NCI-H1930 (cell line): ENCODE measurements around the gene CDC42BPA.
"Not testable (repeated sequence)": the region's sequence is repeated elsewhere in the genome, so short reads cannot be mapped to it uniquely, and the experiment has no call there.

Experiments
- DNase-seq, 2 experiments: peaks; one replicate each; lab custom pipeline; 2025; lab: John Stamatoyannopoulos, UW

Gene CDC42BPA

GRCh38 chr1:226960944-226961765, 357.1 kb downstream of the CDC42BPA start:
- no peak for DNase-seq

DNA sequence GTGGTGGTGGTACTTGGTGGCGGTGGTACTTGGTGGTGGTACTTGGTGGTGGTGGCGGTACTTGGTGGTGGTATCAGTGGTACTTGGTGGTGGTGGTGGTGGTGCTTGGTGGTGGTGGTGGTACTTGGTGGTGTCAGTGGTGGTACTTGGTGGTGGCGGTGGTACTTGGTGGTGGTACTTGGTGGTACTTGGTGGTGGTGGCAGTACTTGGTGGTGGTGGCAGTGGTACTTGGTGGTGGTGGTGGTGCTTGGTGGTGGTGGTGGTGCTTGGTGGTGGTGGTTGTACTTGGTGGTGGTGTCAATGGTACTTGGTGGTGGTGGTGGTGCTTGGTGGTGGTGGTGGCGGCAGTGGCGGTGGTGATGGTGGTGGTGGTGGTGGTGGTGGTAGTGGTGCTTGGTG, 358.0 kb downstream of the CDC42BPA start:
- no peak for DNase-seq

DNA sequence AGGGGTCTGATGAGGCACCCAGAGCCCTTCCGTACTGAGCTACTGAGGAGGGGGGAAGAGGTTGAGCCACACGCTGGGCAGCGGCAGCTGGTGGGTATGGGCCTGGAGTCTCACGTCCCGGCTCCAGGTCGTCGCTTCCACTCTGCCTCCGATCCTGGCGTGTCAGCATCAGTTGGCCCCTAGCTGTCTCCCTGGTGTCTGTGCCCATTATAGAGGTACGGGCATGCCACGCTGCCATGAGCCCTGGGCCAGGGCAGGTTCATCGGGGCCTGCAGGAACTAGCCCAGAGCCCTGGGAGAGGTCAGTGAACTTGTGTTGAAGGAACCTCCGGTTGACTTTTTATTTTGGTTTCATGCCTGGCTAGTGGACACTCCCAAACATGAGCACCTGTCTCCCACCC, 360.0 kb downstream of the CDC42BPA start:
- DNase-seq: no peak

DNA sequence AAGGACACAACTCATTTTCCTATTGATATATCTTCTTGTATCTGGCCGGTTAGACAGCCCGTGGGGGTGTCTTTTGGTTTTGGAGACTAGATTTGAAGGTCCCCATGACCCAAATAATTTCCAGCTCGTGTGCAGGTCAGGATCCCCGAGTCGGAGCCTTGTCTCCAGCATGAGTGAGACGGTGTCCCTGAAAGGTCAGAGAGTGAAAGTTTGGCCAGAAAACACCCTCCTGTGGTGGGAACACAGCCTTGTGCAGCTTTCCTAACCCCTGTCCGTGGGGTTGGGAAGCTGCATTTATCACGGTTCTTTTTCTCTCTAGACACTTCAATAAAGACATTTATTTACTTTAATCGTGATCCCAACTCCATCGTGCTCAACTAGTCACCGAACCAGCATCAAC, 360.6 kb downstream of the CDC42BPA start:
- DNase-seq: no peak

GRCh38 chr1:226956942-226957713, 361.2 kb downstream of the CDC42BPA start:
- no peak for DNase-seq

GRCh38 chr1:226955857-226956256, 362.4 kb downstream of the CDC42BPA start:
- not testable (repeated sequence) for DNase-seq

DNA sequence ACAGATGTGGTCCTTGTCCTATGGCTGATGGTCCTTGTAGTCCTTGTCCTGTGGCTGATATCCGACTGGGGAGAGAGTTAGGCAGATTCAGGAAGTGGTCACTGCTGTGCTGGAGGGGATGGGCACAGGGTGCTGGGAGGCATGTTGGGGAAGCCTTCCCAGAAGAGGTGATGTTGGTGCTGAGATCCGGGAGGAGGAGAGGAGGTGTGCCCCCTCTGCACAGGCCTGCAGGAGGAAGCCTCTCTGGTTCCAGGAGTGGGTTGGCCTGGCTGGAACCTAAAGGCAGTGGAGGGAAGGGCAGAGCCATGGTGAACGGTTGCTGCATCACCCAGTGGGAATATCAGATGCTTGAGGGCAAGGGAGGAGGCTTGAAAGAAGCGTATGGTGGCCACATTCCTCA, 363.5 kb downstream of the CDC42BPA start:
- DNase-seq: no peak

DNA sequence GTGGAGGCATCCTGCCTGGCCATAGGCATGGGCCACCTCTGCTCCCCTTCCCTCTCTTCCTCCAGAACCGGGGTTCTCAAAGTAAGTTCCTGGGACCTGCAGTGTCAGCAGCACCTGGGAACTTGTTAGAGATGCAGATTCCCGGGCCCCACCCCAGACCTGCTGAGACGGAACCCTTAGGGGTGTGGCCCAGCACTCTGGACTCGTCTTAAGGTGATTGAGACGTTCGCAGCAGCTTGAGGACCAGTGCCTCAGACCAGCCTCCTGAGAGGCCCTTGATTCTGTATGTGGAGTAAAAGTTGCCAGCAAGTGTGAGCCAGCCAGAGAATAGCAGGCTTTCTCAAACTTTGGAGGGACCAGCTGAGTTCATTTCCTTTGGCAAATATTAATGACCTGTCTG, 364.0 kb downstream of the CDC42BPA start:
- DNase-seq: no peak

- DNase-seq: no peak
Measured at GRCh38 chr1:226953175-226953800, 365.0 kb downstream of the CDC42BPA start.

GRCh38 chr1:226952118-226952441, 366.2 kb downstream of the CDC42BPA start:
- no peak for DNase-seq

DNA sequence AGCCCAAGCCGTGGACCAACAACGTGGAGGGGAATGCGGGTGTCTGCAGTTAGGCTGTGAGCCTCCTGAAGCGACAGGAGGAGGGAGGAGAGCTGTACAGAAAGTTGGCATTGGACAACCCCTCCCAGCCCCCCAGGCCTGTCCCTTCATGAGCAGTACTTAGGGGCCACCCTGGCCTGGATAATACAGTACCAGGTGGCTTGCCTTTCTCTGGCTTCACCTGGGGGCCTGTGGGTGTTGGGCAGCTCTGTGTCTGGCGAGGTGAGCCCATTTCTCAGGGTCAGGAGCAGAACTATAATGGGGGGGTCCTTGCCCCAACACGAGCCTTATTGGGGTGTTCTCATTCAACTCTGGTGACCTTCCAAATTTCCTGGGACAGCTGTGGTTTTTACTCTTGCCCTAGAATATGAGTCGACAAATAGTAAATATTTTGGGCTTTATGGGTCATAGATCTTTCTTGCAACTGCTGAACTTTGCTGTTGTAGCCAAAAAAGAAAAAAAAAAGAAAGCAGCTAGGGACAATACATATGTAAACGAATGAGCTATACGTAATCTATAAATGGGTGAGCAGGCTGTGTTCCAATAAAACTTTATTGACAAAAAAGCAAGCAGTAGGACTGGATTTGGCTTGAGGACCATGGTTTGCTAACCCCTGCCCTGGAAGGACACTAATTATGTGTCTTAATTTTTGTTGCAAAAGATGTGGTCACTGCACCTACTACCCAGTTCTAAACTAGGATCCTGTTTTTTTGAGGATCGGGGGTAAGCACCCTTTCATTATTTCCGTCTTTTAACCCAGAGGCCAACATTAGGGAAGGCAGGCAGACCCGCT, 366.8 kb downstream of the CDC42BPA start:
- no peak for DNase-seq

- DNase-seq: no peak
Measured at GRCh38 chr1:226950871-226951270, 367.4 kb downstream of the CDC42BPA start.

DNA sequence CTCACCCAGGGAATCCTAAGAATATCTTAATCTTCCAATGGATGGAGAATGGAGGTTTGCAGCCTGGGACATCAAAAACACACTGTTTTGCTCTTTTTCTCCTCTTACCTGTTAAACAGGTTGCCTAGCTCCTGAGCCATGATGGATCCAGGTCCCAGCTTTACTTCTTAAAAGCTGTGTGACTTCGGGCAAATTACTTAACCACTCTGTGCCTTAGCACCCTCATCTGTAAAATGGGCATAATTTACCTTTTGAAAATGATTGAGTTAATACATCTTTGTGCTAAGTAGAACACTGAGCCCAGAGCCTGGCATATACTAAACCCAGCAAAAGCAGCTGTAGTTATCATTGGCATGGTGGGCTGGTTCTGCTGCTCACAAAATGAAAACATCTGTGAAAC, 368.0 kb downstream of the CDC42BPA start:
- DNase-seq: no peak

GRCh38 chr1:226949401-226949800, 368.9 kb downstream of the CDC42BPA start:
- DNase-seq: no peak

GRCh38 chr1:226948996-226949395, 369.3 kb downstream of the CDC42BPA start:
- DNase-seq: no peak

DNA sequence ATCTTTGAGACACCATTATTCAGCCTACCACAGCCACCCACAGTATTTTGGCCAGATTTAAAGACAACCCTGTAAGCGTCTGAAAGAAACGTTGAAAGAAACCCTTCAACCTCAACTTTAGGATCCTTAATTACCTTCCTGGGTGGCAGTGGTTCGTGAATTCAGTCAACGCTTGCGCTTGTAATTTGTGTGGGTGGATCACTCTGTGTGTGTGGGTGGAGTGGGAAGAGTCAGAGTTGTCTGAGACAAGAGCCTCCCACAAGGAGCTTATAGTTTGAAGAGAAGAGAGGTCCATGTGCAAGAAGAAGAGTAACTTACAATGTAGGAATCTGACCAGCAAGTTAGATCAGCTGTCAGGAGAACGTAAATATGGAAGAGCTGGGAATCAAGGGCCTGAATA, 369.8 kb downstream of the CDC42BPA start:
- no peak for DNase-seq

GRCh38 chr1:226948051-226948450, 370.2 kb downstream of the CDC42BPA start:
- DNase-seq: no peak

DNA sequence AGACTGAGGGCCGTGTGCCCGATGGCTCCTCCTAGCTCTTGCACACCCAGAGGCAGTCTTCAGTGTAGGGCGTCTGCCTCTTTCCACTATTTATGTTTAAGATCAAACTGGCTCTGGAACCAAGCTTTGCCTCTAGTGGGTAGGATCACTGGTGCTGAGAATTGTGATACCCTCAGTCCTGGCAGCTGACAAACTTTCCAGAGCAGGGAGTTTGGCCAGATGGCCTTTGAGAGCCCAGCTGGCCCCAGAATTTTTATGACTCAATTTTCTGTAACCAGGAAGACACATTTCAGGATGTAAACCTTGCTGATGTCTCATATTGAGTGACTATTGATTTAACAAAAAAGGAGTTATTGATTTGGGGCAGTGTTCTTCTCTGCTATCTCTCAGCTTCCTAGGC, 371.5 kb downstream of the CDC42BPA start:
- DNase-seq: no peak

GRCh38 chr1:226946285-226946684, 372.0 kb downstream of the CDC42BPA start:
- no peak for DNase-seq

DNA sequence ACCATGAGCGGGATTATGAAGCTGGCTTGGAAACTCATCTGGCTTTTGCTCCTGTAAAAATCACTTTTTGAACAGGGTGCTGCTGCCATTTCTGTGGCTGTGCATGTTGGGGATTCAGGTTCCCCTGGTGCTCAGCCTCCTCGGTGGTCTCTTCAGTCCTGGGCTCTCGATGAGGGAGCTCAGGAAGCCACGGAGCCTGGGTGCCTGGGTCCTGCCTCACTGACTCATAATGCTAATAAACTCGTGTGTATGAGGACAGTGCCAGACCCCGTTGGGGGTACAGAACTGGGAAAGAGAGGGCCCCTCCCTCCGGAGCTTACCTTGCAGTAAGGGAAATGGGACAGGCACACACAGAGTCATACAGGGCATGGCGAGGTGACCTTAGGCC, 372.4 kb downstream of the CDC42BPA start:
- no peak for DNase-seq

- no peak for DNase-seq
Measured at GRCh38 chr1:226945106-226945857, 373.0 kb downstream of the CDC42BPA start.
